Erythroblast (primary cell): ENCODE results near the gene MAVS.

Source experiments
- GATA1 ChIP-seq: IDR thresholded peaks from 2 replicates; pipeline ENCODE4 v1.6.1; 2011; ENCODE audit warnings: low read depth, mild to moderate bottlenecking, control low read depth, low read length, moderate library complexity
- POLR2A ChIP-seq: IDR thresholded peaks from 2 replicates; pipeline ENCODE4 v1.6.1; 2011; ENCODE audit warnings: mild to moderate bottlenecking, low read length

- TF ChIP-seq POLR2A (no peak), GATA1 (no peak)
Observed at GRCh38 chr20:3864518-3864917, 17.9 kb downstream of the MAVS start.
